Breast epithelium (tissue), 4 donors: Measurements from ENCODE around the gene CRYBA1. TPM values are rescaled to one million over a fixed set of nuclear protein-coding genes. Genes with fewer than 3 reads are reported as not detected.
"Not testable (repeated sequence)": the region's sequence is repeated elsewhere in the genome, so short reads cannot be mapped to it uniquely, and the experiment has no call there.

Source experiments
- DNase-seq, 2 donors: peaks; one replicate each; pipeline ENCODE4 v3.0.0-alpha.2; 2019; ENCODE audit warnings: low spot score in 2 of 2
- H3K27ac ChIP-seq, 2 donors: fragments of 200-600 bp; sonication (generic) in 1 of 2; one replicate each; pipeline ENCODE4 v1.5.1; 2016 to 2019; ENCODE audit warnings: mild to moderate bottlenecking in 1 of 2
- H3K27me3 ChIP-seq, 2 donors: fragments of 200-600 bp; sonication (generic) in 1 of 2; one replicate each; pipeline versions ENCODE4 v1.5.1 to v1.6.0; 2017 to 2019; ENCODE audit warnings: control low read depth in 1 of 2, mild to moderate bottlenecking in 1 of 2
- H3K36me3 ChIP-seq: fragments of 200-600 bp; one replicate; pipeline ENCODE4 v1.5.1; 2019
- H3K4me1 ChIP-seq, 2 donors: fragments of 200-600 bp; sonication (generic); one replicate each; pipeline ENCODE4 v1.5.1; 2016 to 2019; ENCODE audit warnings: control low read depth in 1 of 2
- H3K4me3 ChIP-seq, 3 donors: fragments of 200-600 bp; sonication (generic); 1 replicate in 2 of 3; 2 replicates in 1 of 3; pipeline ENCODE4 v1.5.1; 2016 to 2019; ENCODE audit warnings: mild to moderate bottlenecking in 3 of 3, moderate library complexity in 2 of 3
- H3K9me3 ChIP-seq, 2 donors: fragments of 200-600 bp; sonication (generic) in 1 of 2; one replicate each; pipeline ENCODE4 v1.5.1; 2016 to 2019; ENCODE audit warnings: control low read depth in 1 of 2
- CTCF ChIP-seq, 3 donors: fragments of 450-650 bp; IDR thresholded peaks; one replicate each; pipeline ENCODE4 v1.5.1; 2016 to 2017; ENCODE audit warnings: antibody characterized with exemption in 3 of 3, mild to moderate bottlenecking in 3 of 3, moderate library complexity in 3 of 3
- POLR2A ChIP-seq: fragments of 450-650 bp; IDR thresholded peaks from one replicate; pipeline ENCODE4 v1.6.1; 2016; ENCODE audit warnings: antibody characterized with exemption, mild to moderate bottlenecking, moderate library complexity
- POLR2AphosphoS5 ChIP-seq, 3 donors: sonication (generic); formaldehyde crosslinking; IDR thresholded peaks; one replicate each; pipeline ENCODE4 v1.6.1; 2017; ENCODE audit warnings: antibody characterized with exemption in 3 of 3
- intact Hi-C: fragments of 100-400 bp; cut with DNase I; formaldehyde crosslinking; loops from one replicate; pipeline ENCODE4 v1.15.1; 2023; ENCODE audit warnings: low total_unique reads
- total RNA-seq, 3 donors: library from RNA; depleted of rRNA; stranded (reverse); fragments of >200 nt; gene quantifications; one replicate each; pipeline ENCODE4 v1.1.0, GENCODE V29; 2016

The CRYBA1 gene
- not detected for total RNA-seq

- Histone ChIP-seq H3K4me3 (no peak within 1 kb of the TSS), H3K27me3 (no peaks in the 10 kb centered on the region), H3K36me3 (no peaks in the 10 kb centered on the region), H3K4me1 (no peaks in the 10 kb centered on the region), H3K27ac (no peak within 1 kb of the TSS), H3K9me3 (no peaks in the 10 kb centered on the region)
- no peak for DNase-seq
- TF ChIP-seq CTCF (IDR thresholded peaks at IDR 0.05) (no peak), POLR2AphosphoS5 (IDR thresholded peaks at IDR 0.05) (no peak), POLR2A (no peak)
- intact Hi-C loops = no loop called here
Observed at GRCh38 chr17:29246628-29247027, at the start of gene CRYBA1. CRYBA1 (plus strand) TSS chr17:29246859; CDS start chr17:29246864, 5 bp downstream.

- no peak for DNase-seq
- no peaks in the 10 kb centered on the region for H3K36me3 ChIP-seq
- no peak overlapping the region for H3K27ac ChIP-seq
- no peak for TF ChIP-seq CTCF (IDR thresholded peaks at IDR 0.05)
- no peak for TF ChIP-seq POLR2A
- TF ChIP-seq POLR2AphosphoS5 (IDR thresholded peaks at IDR 0.05) = no peak
- no peak overlapping the region for H3K4me3 ChIP-seq
- H3K27me3 ChIP-seq = no peaks in the 10 kb centered on the region
- no peaks in the 10 kb centered on the region for H3K4me1 ChIP-seq
- H3K9me3 ChIP-seq = no peaks in the 10 kb centered on the region
- intact Hi-C loops = no loop called here
Observed at GRCh38 chr17:29197516-29198272, 49.0 kb upstream of the CRYBA1 start.

- DNase-seq, H3K9me3 ChIP-seq, H3K36me3 ChIP-seq, H3K27ac ChIP-seq, H3K4me3 ChIP-seq, H3K4me1 ChIP-seq, intact Hi-C loops, H3K27me3 ChIP-seq: not testable (repeated sequence)
Observed at GRCh38 chr17:29204068-29204804, 42.4 kb upstream of the CRYBA1 start.

- TF ChIP-seq CTCF (IDR thresholded peaks at IDR 0.05) (no peak), POLR2A (no peak), POLR2AphosphoS5 (IDR thresholded peaks at IDR 0.05) (no peak)
- no peak overlapping the region for H3K27ac ChIP-seq
- no peaks in the 10 kb centered on the region for H3K4me1 ChIP-seq
- H3K36me3 ChIP-seq = no peaks in the 10 kb centered on the region
- no peak for DNase-seq
- H3K4me3 ChIP-seq = no peak overlapping the region
- no peaks in the 10 kb centered on the region for H3K27me3 ChIP-seq
- H3K9me3 ChIP-seq = no peaks in the 10 kb centered on the region
- intact Hi-C loops = no loop called here
Observed at GRCh38 chr17:29205047-29205446, 41.6 kb upstream of the CRYBA1 start.

- H3K4me1 ChIP-seq = no peaks in the 10 kb centered on the region
- no peaks in the 10 kb centered on the region for H3K36me3 ChIP-seq
- H3K9me3 ChIP-seq = no peaks in the 10 kb centered on the region
- TF ChIP-seq POLR2A = no peak
- TF ChIP-seq CTCF (IDR thresholded peaks at IDR 0.05) = no peak
- H3K27me3 ChIP-seq = no peaks in the 10 kb centered on the region
- no peak overlapping the region for H3K4me3 ChIP-seq
- no peak overlapping the region for H3K27ac ChIP-seq
- no peak for DNase-seq
- intact Hi-C loops = no loop called here
Observed at GRCh38 chr17:29207975-29208374, 38.7 kb upstream of the CRYBA1 start.
